Adipose tissue (tissue), 3 donors: ENCODE measurements around the gene GAB2. TPM values are rescaled to one million over a fixed set of nuclear protein-coding genes. Genes with fewer than 3 reads are reported as not detected.

Experiments used
- H3K27ac ChIP-seq: one replicate; pipeline ENCODE4 v1.5.1; 2013; ENCODE audit warnings: low read depth, low read length
- WGBS, 3 donors: extraction: QIAGEN DNeasy Blood & Tissue Kit; methylation state at CpG; one replicate each; pipeline ENCODE4 v1.1.7; 2013; 5-methylcytosine and 5-hydroxymethylcytosine counted together
- polyA plus RNA-seq, 3 donors: library from polyadenylated mRNA; stranded (reverse); fragments of 200-250 nt; gene quantifications; one replicate each; pipeline ENCODE4 v1.2.3, GENCODE V29; 2013
- donor health status: healthy with polysubstance abuse.
- donor health status: Bipolar disorder and iron deficiency.
- donor health status: healthy.

The GAB2 gene
- polyA plus RNA-seq, 3 donors: 5.3 to 24.9 (median 22.8) TPM

DNA sequence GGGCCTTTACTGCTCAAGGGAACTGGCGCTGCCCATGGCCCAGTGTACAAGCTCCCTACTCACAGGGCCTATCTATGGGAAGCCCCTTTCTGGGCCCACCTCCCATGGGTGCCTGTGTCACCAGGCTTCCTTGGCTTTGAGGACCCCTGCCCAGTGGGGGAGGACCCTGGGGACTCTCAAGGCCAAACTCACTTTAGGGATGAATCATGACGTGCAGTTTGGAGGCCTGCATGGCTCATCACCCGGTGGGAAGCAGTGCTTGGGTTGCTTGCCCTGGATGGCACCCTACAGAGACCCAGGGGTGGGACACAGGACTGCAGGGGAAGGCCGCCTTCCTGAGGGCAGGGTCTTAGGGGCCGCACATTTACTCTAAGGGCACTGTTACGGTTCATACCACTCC is 245.7 kb downstream of the GAB2 start:
- no peak overlapping the region for H3K27ac ChIP-seq
- 94 to 96% (median 95%) methylated on average over 6 of the region's 6 CpGs for whole genome bisulfite sequencing, 3 donors

DNA sequence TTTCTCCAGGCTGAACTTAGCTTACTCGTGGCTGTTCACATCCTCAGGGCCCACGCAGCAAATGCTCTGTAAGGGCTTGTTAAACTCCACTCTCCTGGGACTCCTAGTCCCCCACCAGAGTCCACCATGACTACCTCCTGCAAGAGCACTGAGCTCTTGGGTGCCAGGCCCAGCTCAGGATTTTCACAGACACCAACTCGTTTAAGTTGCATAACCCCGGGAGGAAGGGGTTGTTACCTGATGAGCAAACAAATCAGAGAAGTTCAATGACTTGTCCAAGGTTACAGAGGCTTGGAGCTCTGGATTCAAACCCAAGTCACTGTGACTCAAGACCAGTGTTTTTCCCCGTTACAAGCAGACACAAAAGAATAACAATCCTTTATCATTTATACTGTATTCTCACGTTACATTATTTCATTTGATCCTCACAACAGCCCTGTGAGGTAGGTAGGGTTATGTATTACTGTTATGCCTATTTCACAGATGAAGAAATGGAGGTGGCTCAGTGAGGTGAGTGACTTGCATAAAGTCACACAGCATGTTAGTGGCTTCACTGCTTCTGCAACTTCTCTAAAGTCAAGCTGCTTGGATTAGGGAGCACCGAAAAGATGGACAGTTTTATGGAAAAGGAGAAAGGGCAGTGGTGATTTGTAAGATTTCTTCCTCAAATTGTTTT is 246.6 kb downstream of the GAB2 start:
- WGBS, 3 donors: 73 to 84% (median 82%) methylated on average over 7 of the region's 7 CpGs
- H3K27ac ChIP-seq: no peak overlapping the region

DNA sequence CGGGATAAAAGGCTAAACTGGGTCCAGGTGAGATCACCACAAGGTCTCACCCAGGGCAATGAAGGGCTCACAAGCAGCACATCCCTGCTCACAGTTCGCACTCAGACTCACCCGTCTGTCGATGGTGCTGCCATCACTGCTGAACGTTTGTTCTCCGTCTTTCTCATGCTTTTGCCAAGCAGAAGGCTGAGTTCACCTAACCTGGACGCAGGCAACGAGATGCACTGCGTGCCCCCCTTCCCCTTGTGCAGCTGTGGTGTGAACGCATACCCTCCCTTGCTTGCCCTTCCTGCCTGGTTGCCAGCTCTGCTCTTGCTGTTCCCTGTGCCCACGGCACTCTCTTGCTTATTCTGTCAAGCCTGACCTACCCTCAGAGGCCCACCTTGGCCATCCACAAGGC is 247.2 kb downstream of the GAB2 start:
- no peak overlapping the region for H3K27ac ChIP-seq
- 90 to 94% (median 92%) methylated on average over 11 of the region's 11 CpGs for WGBS, 3 donors

DNA sequence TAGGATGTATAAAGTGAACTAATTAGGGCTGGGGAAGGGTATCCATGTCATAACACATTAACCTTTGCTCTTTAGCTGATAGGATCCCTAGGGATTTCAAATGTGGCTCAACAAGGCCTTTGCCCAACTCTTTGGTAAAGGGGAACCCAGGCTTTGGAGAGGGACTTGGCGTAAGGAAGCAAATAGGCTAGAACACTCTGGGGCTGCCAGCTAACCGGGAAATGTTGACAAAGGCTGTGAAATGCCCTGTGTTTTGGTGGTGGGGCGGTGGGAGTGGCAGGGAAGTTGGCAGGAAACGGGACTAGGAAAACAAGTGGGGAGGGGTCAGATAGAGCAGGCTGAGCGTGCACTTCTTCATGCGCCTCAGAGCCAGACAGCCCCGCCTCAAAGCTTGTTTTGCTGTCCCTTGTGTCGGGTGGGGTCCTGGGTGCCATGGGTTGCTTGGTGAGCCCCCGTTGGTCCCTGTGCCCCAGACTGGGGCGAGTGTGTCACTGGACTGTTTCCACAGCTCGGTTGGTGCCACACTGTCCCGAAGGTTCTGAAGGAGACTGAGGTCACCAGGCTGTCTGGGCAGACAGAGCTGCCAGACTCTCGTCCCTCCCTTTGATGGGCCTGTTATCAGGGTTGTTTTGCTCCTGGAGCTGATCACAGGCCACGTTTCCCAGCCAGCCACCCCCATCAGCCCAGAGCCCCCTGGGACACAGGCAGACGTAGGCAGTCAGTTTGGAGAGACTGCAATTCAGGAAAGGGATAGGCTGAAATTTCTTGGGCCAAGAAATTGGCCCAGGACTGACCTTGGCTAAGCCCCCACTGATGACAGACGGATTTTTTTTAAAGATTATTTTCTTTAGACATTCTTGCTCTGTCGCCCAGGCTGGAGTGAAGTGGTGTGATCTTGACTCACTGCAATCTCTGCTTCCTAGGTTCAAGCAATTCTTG is 248.8 kb downstream of the GAB2 start:
- whole genome bisulfite sequencing, 3 donors: 42 to 59% (median 49%) methylated on average over 17 of the region's 17 CpGs
- H3K27ac ChIP-seq: peak overlapping the region; percentile 61

DNA sequence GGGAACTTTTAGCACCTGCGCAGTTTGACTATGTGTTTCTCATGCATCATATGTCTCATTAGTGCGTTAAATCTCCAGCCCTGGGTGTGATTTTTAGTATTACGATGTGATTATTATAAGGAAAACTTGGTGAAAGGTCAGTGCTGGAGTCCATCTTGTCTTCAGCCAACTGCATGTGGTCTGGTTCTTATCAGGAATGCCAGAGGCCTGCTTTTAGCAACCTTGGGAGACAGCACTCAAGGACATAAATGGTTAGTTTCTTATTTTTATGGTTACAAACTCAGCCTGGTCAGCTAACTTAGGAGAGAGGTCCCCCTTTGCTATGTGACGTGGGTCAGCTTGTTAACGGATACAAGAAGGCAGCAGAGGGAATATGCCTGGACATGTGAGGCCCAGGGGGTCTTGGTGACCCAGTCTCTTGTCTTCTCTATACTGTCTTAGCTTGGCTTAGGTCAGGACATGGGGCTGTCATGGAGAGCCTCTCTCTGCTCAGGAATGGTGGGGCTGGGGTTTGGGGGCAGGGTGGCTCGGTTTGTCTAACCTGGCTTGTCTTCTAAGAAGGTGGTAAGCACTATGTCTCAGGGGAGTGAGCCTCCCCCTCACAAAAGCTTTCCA is 250.7 kb downstream of the GAB2 start:
- H3K27ac ChIP-seq: no peak overlapping the region
- WGBS, 3 donors: 90 to 93% (median 92%) methylated on average over 6 of the region's 6 CpGs

Other genes with a start within 250 kb of the GAB2 start
- gene KCTD21, start 229.2 kb downstream of the GAB2 start, polyA plus RNA-seq: 1 to 10 TPM; 2.7 to 8.4 (median 7.6) TPM
- 1 to 10 TPM; 3.3 to 6.6 (median 6.3) TPM for gene USP35, start 228.9 kb downstream of the GAB2 start, polyA plus RNA-seq
- 10 to 100 TPM in 1 of 3 donors, 1 to 10 TPM in 2; 7.2 to 10.2 (median 8.2) TPM for gene NARS2, start 157.0 kb upstream of the GAB2 start, polyA plus RNA-seq